Cardiac fibroblast (primary cell): Measurements from ENCODE around the gene USP28.

Experiments
- DNase-seq, 2 donors: peaks; one replicate each; pipeline versions ENCODE4 v3.0.0 to v3.0.0-alpha.2; 2010; ENCODE audit warnings: low read depth in 2 of 2
- H3K4me3 ChIP-seq, 2 donors: replicated peaks in 1 of 2; 1 replicate in 1 of 2; 2 replicates in 1 of 2; pipeline ENCODE4 v1.5.1; 2011; ENCODE audit warnings: low read depth in 2 of 2, low read length in 2 of 2, mild to moderate bottlenecking in 2 of 2, moderate library complexity in 1 of 2
- CTCF ChIP-seq: IDR thresholded peaks from one replicate; pipeline ENCODE4 v1.5.1; 2011; ENCODE audit warnings: low read depth, mild to moderate bottlenecking, low read length, inconsistent platforms

USP28 gene

DNA sequence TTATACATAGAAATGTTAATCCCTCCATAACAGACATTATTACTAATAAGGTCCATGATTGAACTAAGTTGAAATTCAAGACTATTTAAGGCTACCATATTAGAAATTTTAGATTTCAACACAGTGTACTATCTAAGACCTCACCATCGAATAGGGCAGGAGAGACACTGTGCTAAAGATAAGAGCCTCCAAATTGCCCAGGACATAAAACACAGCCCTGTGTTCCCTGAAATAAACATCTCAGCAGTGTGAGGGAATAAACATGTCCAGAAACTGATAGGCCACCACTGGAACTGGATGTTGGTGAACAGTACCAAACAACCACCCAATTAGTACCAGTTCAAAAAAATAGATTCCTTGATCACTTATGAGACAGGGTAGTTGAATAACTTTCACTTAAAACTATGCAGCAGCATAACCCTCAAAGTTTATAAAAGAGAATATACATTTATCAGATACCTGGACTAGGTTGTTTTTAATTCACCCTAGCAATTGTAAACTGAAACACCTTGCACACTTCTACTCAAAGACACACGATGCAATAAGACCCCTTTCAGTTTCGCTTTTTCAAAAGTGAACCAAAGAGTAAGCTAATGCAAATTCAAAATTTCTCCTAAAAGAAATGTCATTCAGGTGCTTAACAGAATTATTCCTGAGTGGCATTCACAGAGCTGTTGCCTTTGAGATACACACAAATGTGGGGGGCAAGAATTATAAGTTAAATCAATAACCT is 34.3 kb downstream of the USP28 start:
- no peak for DNase-seq
- TF ChIP-seq CTCF: no peak
- H3K4me3 ChIP-seq: no peak overlapping the region

DNA sequence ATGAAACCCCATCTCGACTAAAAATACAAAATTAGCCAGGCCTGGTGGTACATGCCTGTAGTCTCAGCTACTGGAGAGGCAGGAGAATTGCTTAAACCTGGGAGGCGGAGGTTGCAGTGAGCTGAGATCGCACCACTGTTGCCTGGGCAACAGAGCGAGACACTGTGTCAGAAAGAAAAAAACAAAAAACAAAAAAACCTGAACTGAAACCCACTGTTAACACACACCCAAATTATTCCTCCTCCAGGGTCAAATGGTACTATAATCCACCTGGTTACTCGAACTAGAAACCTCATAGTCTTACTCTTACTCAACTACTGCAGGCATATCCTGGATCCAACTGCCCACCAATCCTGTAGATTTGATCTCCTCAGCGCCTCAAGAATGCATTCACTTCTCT is 35.5 kb downstream of the USP28 start:
- no peak overlapping the region for H3K4me3 ChIP-seq
- TF ChIP-seq CTCF: no peak
- no peak for DNase-seq

- no peak for TF ChIP-seq CTCF
- no peak for DNase-seq
- H3K4me3 ChIP-seq: no peak overlapping the region
Observed at GRCh38 chr11:113838005-113838404, 37.4 kb downstream of the USP28 start.

GRCh38 chr11:113835306-113835705 is 40.1 kb downstream of the USP28 start:
- no peak for DNase-seq
- H3K4me3 ChIP-seq: no peak overlapping the region
- TF ChIP-seq CTCF: no peak

- no peak for TF ChIP-seq CTCF
Observed at GRCh38 chr11:113833151-113833550, 42.2 kb downstream of the USP28 start.

DNA sequence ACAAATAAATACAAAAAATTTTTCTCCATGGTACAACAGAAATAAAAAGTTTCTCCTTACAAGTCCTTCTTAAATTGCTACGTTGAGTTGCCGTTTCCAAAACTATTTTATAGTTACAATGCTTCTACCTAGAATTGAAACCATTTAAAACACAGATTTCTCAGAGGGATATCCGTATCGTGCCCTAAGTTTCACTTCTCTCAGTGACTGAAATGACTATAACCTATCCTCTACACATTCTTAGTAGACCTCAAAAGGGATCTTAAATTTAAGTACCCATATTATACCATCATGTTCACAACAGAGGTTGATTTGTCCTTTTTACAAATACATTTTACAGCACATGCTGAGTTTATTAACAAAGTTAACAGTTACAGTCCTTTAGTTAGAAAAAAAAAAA is 44.1 kb downstream of the USP28 start:
- no peak for DNase-seq
- TF ChIP-seq CTCF: no peak
- no peak overlapping the region for H3K4me3 ChIP-seq

More at GRCh38 chr11:113833151-113833550, 42.2 kb downstream of the USP28 start:
- H3K4me3 ChIP-seq: no peak overlapping the region
- no peak for DNase-seq

DNA sequence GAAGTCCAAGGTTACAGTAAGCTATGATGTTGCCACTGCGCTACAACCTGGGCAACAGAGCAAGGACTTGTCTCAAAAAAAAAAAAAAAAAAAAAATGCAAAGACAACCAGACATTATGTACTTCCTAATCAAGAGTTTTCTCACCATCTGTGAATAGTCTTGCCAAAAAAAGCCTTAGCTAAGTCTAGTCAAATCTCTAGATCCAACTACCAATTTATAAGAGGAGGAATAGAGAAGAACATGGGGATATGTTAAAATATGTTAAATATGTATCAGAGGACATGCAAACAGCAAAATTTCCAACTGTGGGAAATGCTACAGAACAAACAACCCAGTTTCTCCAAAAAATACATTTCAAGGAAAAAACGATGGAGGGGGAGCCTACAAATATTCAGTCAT is 45.6 kb downstream of the USP28 start:
- no peak for TF ChIP-seq CTCF
- no peak overlapping the region for H3K4me3 ChIP-seq
- DNase-seq: no peak
